H1 (cell line): ENCODE measurements around the gene NCAPG2.

Experiments used
- ASH2L ChIP-seq: fragments of 200-600, 300-600 bp; sonication (generic); IDR thresholded peaks from one replicate; pipeline ENCODE4 v1.7.1; 2017; ENCODE audit warnings: low read length
- ATF3 ChIP-seq: IDR thresholded peaks from 2 replicates; pipeline ENCODE4 v1.6.1; 2011; ENCODE audit warnings: low read depth, mild to moderate bottlenecking, low read length; ENCODE audit not compliant: insufficient read depth
- EZH2 ChIP-seq: fragments of 200-600 bp; sonication (generic); IDR thresholded peaks from 2 replicates; pipeline ENCODE4 v1.7.1; 2012; ENCODE audit warnings: low read depth, mild to moderate bottlenecking, moderate library complexity, low read length, inconsistent platforms; ENCODE audit not compliant: severe bottlenecking
- JUND ChIP-seq: IDR thresholded peaks from 2 replicates; pipeline ENCODE4 v1.6.1; 2011; ENCODE audit warnings: mild to moderate bottlenecking, improper control_type of control experiment, low read length
- KDM1A ChIP-seq: fragments of 200-600, 300-600 bp; sonication (generic); IDR thresholded peaks from 2 replicates; pipeline ENCODE4 v1.7.1; 2016; ENCODE audit warnings: mild to moderate bottlenecking, low read length, borderline replicate concordance
- KDM5A ChIP-seq: fragments of 200-600 bp; IDR thresholded peaks from 2 replicates; pipeline ENCODE4 v1.7.1; 2012; ENCODE audit warnings: mild to moderate bottlenecking, low read length, inconsistent platforms, mixed read lengths
- POLR2A ChIP-seq, 2 experiments: IDR thresholded peaks; 1 replicate in 1 of 2; 2 replicates in 1 of 2; pipeline ENCODE4 v1.6.1; 2011; ENCODE audit warnings: low read depth in 2 of 2, low read length in 2 of 2, mild to moderate bottlenecking in 2 of 2; ENCODE audit errors: control extremely low read depth in 1 of 2
- SUZ12 ChIP-seq: fragments of 200-600 bp; sonication (generic); IDR thresholded peaks from 2 replicates; pipeline ENCODE4 v1.6.1; 2012; ENCODE audit warnings: mild to moderate bottlenecking, inconsistent platforms, low read length, moderate library complexity, mixed read lengths
- TAF1 ChIP-seq: IDR thresholded peaks from 2 replicates; pipeline ENCODE4 v1.6.1; 2011; ENCODE audit warnings: mild to moderate bottlenecking, low read depth, low read length
- TEAD4 ChIP-seq: IDR thresholded peaks from 2 replicates; pipeline ENCODE4 v1.6.1; 2012; ENCODE audit warnings: low read depth, low read length, inconsistent platforms, mixed read lengths
- TF ChIP-seq, protein P1 (sequence below), 3 experiments: IDR thresholded peaks; 1 replicate in 2 of 3; 2 replicates in 1 of 3; pipeline versions ENCODE4 v1.5.1 to v1.6.1; 2011; ENCODE audit warnings: low read length in 3 of 3, mild to moderate bottlenecking in 3 of 3, inconsistent platforms in 2 of 3, low read depth in 1 of 3, moderate library complexity in 1 of 3; ENCODE audit not compliant: insufficient read depth in 1 of 3; ENCODE audit errors: control extremely low read depth in 1 of 3
- TF ChIP-seq, protein P2 (sequence below): IDR thresholded peaks from 2 replicates; pipeline ENCODE4 v1.6.1; 2012; ENCODE audit warnings: low read length, inconsistent platforms

DNA sequence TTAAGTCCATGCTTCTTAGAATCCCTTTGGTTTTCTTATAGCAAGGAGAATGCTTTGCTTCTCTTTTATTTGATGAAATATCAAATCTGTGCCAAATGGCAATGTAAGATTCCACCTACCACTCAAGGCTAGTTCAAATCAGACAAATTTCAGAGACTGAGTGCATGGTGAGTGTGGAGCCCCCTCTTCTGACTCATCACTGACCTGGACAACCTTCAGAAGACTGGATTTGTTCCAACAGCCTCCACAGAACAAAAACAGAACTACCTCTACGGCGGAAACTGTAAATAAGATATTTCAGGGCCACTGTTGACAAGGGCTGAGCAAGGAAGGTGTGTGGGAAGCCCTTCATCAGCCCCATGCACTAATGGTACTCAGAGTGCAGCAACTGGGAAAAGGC is 21.1 kb downstream of the NCAPG2 start:
- TF ChIP-seq SUZ12 (no peak), POLR2A (IDR thresholded peaks at IDR 0.05; ENCODE audit: control extremely low read depth in 1 of 2, low read depth in 2 of 2, low read length in 2 of 2) (no peak), JUND (no peak), ATF3 (no peak), EZH2 (no peak), TEAD4 (no peak), ASH2L (no peak), KDM5A (no peak), KDM1A (no peak), TAF1 (no peak)
- TF ChIP-seq, protein P1, sequence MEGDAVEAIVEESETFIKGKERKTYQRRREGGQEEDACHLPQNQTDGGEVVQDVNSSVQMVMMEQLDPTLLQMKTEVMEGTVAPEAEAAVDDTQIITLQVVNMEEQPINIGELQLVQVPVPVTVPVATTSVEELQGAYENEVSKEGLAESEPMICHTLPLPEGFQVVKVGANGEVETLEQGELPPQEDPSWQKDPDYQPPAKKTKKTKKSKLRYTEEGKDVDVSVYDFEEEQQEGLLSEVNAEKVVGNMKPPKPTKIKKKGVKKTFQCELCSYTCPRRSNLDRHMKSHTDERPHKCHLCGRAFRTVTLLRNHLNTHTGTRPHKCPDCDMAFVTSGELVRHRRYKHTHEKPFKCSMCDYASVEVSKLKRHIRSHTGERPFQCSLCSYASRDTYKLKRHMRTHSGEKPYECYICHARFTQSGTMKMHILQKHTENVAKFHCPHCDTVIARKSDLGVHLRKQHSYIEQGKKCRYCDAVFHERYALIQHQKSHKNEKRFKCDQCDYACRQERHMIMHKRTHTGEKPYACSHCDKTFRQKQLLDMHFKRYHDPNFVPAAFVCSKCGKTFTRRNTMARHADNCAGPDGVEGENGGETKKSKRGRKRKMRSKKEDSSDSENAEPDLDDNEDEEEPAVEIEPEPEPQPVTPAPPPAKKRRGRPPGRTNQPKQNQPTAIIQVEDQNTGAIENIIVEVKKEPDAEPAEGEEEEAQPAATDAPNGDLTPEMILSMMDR (IDR thresholded peaks at IDR 0.05; ENCODE audit: control extremely low read depth in 1 of 3, insufficient read depth in 1 of 3, low read depth in 1 of 3, low read length in 3 of 3), result no peak
- TF ChIP-seq, protein P2, sequence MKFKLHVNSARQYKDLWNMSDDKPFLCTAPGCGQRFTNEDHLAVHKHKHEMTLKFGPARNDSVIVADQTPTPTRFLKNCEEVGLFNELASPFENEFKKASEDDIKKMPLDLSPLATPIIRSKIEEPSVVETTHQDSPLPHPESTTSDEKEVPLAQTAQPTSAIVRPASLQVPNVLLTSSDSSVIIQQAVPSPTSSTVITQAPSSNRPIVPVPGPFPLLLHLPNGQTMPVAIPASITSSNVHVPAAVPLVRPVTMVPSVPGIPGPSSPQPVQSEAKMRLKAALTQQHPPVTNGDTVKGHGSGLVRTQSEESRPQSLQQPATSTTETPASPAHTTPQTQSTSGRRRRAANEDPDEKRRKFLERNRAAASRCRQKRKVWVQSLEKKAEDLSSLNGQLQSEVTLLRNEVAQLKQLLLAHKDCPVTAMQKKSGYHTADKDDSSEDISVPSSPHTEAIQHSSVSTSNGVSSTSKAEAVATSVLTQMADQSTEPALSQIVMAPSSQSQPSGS, result no peak
